Keratinocyte (primary cell): ENCODE measurements around the gene TENM4.

ENCODE experiments used
- EZH2 ChIP-seq: IDR thresholded peaks from one replicate; pipeline ENCODE4 v1.6.1; 2012; ENCODE audit warnings: inconsistent platforms, mild to moderate bottlenecking, low read length, moderate library complexity
- TF ChIP-seq, protein P1 (sequence below), 3 experiments: IDR thresholded peaks in 1 of 3; conservative IDR thresholded peaks in 1 of 3; optimal IDR thresholded peaks in 1 of 3; 2 replicates in 2 of 3; 3 replicates in 1 of 3; pipeline versions ENCODE3 to v1.5.1; 2011; ENCODE audit warnings: low read length in 3 of 3, mild to moderate bottlenecking in 3 of 3, moderate library complexity in 2 of 3, control low read depth in 1 of 3, inconsistent platforms in 1 of 3; ENCODE audit not compliant: insufficient read depth in 2 of 3; ENCODE audit errors: extremely low read depth in 1 of 3

DNA sequence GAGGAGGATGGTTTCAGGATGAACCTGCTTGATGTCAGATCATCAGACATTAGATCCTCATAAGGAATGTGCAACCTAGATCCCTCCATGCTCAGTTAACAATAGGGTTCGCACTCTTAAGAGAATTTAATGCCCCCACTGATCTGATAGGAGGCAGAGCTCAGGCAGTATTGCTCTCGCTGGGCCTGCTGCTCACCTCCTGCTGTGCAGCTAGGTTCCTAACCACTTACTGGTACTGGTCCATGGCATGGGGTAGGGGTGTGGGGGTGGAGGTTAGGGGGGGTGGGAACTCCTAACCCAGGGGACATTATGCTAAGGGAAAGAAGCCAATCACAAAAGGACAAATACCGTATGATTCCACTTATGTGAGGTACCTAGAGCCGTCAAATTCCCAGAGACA, 256.5 kb downstream of the TENM4 start:
- TF ChIP-seq, protein P1, sequence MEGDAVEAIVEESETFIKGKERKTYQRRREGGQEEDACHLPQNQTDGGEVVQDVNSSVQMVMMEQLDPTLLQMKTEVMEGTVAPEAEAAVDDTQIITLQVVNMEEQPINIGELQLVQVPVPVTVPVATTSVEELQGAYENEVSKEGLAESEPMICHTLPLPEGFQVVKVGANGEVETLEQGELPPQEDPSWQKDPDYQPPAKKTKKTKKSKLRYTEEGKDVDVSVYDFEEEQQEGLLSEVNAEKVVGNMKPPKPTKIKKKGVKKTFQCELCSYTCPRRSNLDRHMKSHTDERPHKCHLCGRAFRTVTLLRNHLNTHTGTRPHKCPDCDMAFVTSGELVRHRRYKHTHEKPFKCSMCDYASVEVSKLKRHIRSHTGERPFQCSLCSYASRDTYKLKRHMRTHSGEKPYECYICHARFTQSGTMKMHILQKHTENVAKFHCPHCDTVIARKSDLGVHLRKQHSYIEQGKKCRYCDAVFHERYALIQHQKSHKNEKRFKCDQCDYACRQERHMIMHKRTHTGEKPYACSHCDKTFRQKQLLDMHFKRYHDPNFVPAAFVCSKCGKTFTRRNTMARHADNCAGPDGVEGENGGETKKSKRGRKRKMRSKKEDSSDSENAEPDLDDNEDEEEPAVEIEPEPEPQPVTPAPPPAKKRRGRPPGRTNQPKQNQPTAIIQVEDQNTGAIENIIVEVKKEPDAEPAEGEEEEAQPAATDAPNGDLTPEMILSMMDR (optimal IDR thresholded peaks at IDR 0.05 in 1 of 3, IDR thresholded peaks at IDR 0.05 in 1 of 3, conservative IDR thresholded peaks at IDR 0.05 in 1 of 3; ENCODE audit: extremely low read depth in 1 of 3, insufficient read depth in 2 of 3, low read length in 3 of 3) = no peak
- no peak for TF ChIP-seq EZH2
